GM18520 (cell line): ENCODE results near the gene CWC15.
"Not testable (repeated sequence)": the region's sequence is repeated elsewhere in the genome, so short reads cannot be mapped to it uniquely, and the experiment has no call there.

Experiments
- ATAC-seq: cut with Tn5 transposase; IDR thresholded peaks from one replicate; pipeline ENCODE4 v1.9.1; 2021; ENCODE audit not compliant: unreplicated experiment

Gene CWC15

DNA sequence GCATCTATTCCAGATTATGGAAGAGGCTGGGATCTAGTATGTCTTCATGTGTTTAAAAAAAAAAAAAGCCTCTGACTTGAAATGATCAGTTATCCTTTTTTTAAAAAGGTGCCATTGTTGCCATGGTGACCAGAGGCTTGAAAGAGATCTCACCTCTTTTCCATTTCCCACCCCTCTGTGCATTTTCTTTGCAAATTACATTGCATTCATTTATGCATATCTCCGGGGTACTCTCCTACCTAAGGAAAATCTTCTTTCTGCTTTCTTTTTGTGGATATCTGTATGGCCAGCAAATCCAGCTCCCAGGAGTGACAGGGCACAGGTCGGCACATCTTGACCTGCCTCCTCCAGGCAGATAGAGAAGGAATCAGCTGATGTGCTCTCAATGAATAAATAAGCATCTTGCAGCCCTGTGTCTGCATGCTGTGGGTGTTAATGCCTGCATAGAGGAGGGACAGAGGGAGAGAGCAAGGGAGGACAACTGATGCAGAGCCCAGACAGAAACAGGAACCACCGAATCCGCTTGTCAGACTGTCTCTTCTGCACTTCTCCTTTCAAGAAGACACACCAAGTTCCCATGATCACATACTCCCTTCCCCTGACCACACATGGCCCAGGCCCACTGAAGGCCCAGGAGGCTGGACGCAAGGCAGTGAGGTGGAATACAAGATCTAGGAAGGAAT, 50.9 kb downstream of the CWC15 start:
- ATAC-seq: no peak

DNA sequence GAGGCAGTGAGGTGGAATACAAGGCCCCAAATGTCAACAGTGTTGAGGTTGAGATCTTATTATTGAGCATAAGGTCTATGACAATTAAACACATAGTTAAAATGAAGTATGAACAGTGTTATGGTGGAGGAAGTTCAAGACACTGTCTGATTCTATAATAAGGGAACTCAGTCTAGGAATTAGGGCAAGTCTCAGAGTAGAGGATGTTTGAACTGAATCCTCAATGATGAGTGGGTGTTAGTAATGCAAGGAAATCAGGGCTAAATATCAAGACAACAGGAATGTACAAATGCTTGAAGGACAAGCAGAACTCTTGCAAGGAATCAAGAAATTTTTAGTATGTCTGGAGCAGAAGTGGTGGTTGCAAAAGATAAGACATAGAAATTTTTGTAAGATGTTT, 53.0 kb downstream of the CWC15 start:
- no peak for ATAC-seq

DNA sequence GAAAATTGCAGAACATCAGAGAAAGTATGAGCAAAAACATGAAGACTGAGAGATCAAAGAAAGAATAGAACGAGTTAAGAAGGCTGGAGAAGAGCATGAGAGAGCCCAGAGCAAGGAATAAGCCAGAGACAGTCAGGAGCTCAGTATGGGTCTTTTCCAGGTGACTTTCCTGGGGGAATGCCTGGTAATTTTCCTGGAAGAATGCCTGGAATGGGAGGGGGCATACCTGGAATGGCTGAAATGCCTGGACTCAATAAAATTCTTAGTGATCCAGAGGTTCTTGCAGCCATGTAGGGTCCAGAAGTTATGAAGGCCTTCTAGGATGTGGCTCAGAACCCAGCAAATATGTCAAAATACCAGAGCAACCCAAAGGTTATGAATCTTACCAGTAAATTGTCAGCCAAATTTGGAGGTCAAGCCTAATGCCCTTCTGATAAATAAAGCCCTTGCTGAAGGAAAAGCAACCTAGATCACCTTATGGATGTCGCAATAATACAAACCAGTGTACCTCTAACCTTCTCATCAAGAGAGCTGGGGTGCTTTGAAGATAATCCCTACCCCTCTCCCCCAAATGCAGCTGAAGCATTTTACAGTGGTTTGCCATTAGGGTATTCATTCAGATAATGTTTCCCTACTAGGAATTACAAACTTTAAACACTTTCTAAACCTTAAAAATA, 59.5 kb downstream of the CWC15 start:
- ATAC-seq: not testable (repeated sequence)

DNA sequence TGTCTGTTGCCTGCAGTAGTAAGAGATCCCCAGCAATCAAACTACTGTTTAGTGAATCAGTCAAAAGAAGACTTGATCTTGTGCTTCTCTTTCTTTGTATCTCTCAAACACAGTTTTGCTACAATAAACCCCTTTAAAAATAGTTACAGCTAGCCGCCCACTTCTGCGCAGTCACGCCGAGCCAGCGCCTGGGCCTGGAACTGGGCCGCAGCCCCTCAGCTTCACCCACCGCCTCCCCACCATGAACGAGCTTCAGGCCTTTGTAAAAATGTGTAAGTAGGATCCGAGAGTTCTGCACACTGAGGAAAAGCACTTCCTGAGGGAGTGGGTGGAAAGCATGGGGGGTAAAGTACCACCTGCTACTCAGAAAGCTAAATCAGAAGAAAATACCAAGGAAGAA, 60.5 kb downstream of the CWC15 start:
- ATAC-seq: no peak
